HEK293T (cell line): Measurements from ENCODE around the gene ARMH3.

Experiments
- FOXA1 ChIP-seq: fragments of 450-650 bp; IDR thresholded peaks from 2 replicates; pipeline ENCODE4 v1.6.1; 2016; ENCODE audit warnings: mild to moderate bottlenecking
- FOXM1 ChIP-seq: fragments of 450-650 bp; IDR thresholded peaks from 2 replicates; pipeline ENCODE4 v1.6.1; 2017; ENCODE audit warnings: mild to moderate bottlenecking, borderline replicate concordance
- SP1 ChIP-seq: fragments of 450-650 bp; IDR thresholded peaks from 2 replicates; pipeline ENCODE4 v1.6.1; 2017
- TF ChIP-seq, protein P1 (sequence below): fragments of 450-650 bp; IDR thresholded peaks from 2 replicates; pipeline ENCODE4 v1.6.1; 2016

DNA sequence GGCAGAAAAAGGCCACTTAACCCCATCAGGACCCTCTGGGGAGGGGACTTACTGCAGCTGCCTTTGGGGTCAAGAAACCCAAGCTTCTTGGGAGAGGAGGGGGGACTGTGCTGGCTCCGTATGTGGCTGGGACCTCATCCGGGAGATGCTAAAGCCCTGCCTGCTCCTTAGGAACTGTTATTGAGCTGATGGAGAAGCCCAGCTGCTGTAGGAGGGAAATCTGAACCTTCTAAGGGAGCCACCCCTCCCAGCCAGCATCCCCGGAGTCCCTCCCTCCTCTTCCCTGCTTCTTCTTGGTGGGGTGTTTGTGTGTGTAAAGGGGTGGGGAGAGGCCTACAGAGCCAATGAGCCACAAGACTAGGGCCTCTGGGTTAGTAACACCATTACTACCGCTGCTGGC, 220.6 kb downstream of the ARMH3 start:
- TF ChIP-seq FOXA1 = no peak
- TF ChIP-seq, protein P1, sequence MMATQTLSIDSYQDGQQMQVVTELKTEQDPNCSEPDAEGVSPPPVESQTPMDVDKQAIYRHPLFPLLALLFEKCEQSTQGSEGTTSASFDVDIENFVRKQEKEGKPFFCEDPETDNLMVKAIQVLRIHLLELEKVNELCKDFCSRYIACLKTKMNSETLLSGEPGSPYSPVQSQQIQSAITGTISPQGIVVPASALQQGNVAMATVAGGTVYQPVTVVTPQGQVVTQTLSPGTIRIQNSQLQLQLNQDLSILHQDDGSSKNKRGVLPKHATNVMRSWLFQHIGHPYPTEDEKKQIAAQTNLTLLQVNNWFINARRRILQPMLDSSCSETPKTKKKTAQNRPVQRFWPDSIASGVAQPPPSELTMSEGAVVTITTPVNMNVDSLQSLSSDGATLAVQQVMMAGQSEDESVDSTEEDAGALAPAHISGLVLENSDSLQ = no peak
- TF ChIP-seq SP1 = no peak
- no peak for TF ChIP-seq FOXM1
